Erythroblast (primary cell): Measurements from ENCODE around the gene C2CD2.

Experiments used
- GATA1 ChIP-seq: IDR thresholded peaks from 2 replicates; pipeline ENCODE4 v1.6.1; 2011; ENCODE audit warnings: low read depth, mild to moderate bottlenecking, control low read depth, low read length, moderate library complexity
- POLR2A ChIP-seq: IDR thresholded peaks from 2 replicates; pipeline ENCODE4 v1.6.1; 2011; ENCODE audit warnings: mild to moderate bottlenecking, low read length

GRCh38 chr21:41869771-41870170 is 84.0 kb downstream of the C2CD2 start:
- no peak for TF ChIP-seq POLR2A
- no peak for TF ChIP-seq GATA1
